Measurements from ENCODE around the gene MMP10.
"Not testable (repeated sequence)": the region's sequence is repeated elsewhere in the genome, so short reads cannot be mapped to it uniquely, and the experiment has no call there.

The MMP10 gene

GRCh38 chr11:102761646-102762238, 18.7 kb downstream of the MMP10 start:
- no peaks in the 10 kb centered on the region for H3K27me3 ChIP-seq (ENCODE audit: control insufficient read depth, insufficient read depth, low read length, poor library complexity, severe bottlenecking)
- H3K36me3 ChIP-seq (ENCODE audit: control insufficient read depth, insufficient read depth, low read length): no peaks in the 10 kb centered on the region
- WGBS, 2 experiments: 87 to 92% methylated on average over 4 of the region's 4 CpGs
- H3K4me1 ChIP-seq (ENCODE audit: control insufficient read depth, insufficient read depth, low read length): peaks cover 8% of the 10 kb centered on the region
- H3K4me3 ChIP-seq (ENCODE audit: insufficient read depth, low read depth, low read length): no peak overlapping the region
- H3K9me3 ChIP-seq (ENCODE audit: control insufficient read depth, low read length): no peaks in the 10 kb centered on the region
- no peak overlapping the region for H3K27ac ChIP-seq (ENCODE audit: insufficient read depth, low read depth, low read length, poor library complexity, severe bottlenecking)

- Histone ChIP-seq H3K4me3 (ENCODE audit: insufficient read depth, low read depth, low read length) (no peak overlapping the region), H3K27ac (ENCODE audit: insufficient read depth, low read depth, low read length, poor library complexity, severe bottlenecking) (no peak overlapping the region), H3K4me1 (ENCODE audit: control insufficient read depth, insufficient read depth, low read length) (peaks cover 8% of the 10 kb centered on the region), H3K9me3 (ENCODE audit: control insufficient read depth, low read length) (no peaks in the 10 kb centered on the region), H3K36me3 (ENCODE audit: control insufficient read depth, insufficient read depth, low read length) (no peaks in the 10 kb centered on the region), H3K27me3 (ENCODE audit: control insufficient read depth, insufficient read depth, low read length, poor library complexity, severe bottlenecking) (no peaks in the 10 kb centered on the region)
- WGBS, 2 experiments: 95% methylated on average over 3 to 4 of the region's 4 CpGs
Measured at GRCh38 chr11:102760344-102761035, 19.9 kb downstream of the MMP10 start.

GRCh38 chr11:102757823-102758549, 22.4 kb downstream of the MMP10 start:
- 95% methylated on average over 2 of the region's 2 CpGs for WGBS, 2 experiments
- H3K9me3 ChIP-seq (ENCODE audit: control insufficient read depth, low read length): no peaks in the 10 kb centered on the region
- H3K27ac ChIP-seq (ENCODE audit: insufficient read depth, low read depth, low read length, poor library complexity, severe bottlenecking): no peak overlapping the region
- H3K27me3 ChIP-seq (ENCODE audit: control insufficient read depth, insufficient read depth, low read length, poor library complexity, severe bottlenecking): no peaks in the 10 kb centered on the region
- H3K4me1 ChIP-seq (ENCODE audit: control insufficient read depth, insufficient read depth, low read length): peaks cover 8% of the 10 kb centered on the region
- H3K36me3 ChIP-seq (ENCODE audit: control insufficient read depth, insufficient read depth, low read length): no peaks in the 10 kb centered on the region
- H3K4me3 ChIP-seq (ENCODE audit: insufficient read depth, low read depth, low read length): no peak overlapping the region

GRCh38 chr11:102753267-102753666, 27.2 kb downstream of the MMP10 start:
- no peak overlapping the region for H3K27ac ChIP-seq (ENCODE audit: insufficient read depth, low read depth, low read length, poor library complexity, severe bottlenecking)

GRCh38 chr11:102751673-102752072, 28.8 kb downstream of the MMP10 start:
- Histone ChIP-seq H3K36me3 (ENCODE audit: control insufficient read depth, insufficient read depth, low read length) (no peaks in the 10 kb centered on the region), H3K27me3 (ENCODE audit: control insufficient read depth, insufficient read depth, low read length, poor library complexity, severe bottlenecking) (no peaks in the 10 kb centered on the region)

More at GRCh38 chr11:102753267-102753666, 27.2 kb downstream of the MMP10 start:
- Histone ChIP-seq H3K4me1 (ENCODE audit: control insufficient read depth, insufficient read depth, low read length) (peaks cover 3% of the 10 kb centered on the region), H3K36me3 (ENCODE audit: control insufficient read depth, insufficient read depth, low read length) (no peaks in the 10 kb centered on the region), H3K9me3 (ENCODE audit: control insufficient read depth, low read length) (no peaks in the 10 kb centered on the region), H3K27me3 (ENCODE audit: control insufficient read depth, insufficient read depth, low read length, poor library complexity, severe bottlenecking) (no peaks in the 10 kb centered on the region), H3K4me3 (ENCODE audit: insufficient read depth, low read depth, low read length) (no peak overlapping the region)
- 100% methylated on average over 1 of the region's 1 CpG for WGBS, 2 experiments

GRCh38 chr11:102749101-102749722, 31.2 kb downstream of the MMP10 start:
- H3K4me1 ChIP-seq (ENCODE audit: control insufficient read depth, insufficient read depth, low read length): peaks cover 3% of the 10 kb centered on the region
- no peaks in the 10 kb centered on the region for H3K27me3 ChIP-seq (ENCODE audit: control insufficient read depth, insufficient read depth, low read length, poor library complexity, severe bottlenecking)
- no peaks in the 10 kb centered on the region for H3K36me3 ChIP-seq (ENCODE audit: control insufficient read depth, insufficient read depth, low read length)
- H3K27ac ChIP-seq (ENCODE audit: insufficient read depth, low read depth, low read length, poor library complexity, severe bottlenecking): no peak overlapping the region
- H3K4me3 ChIP-seq (ENCODE audit: insufficient read depth, low read depth, low read length): no peak overlapping the region
- no peaks in the 10 kb centered on the region for H3K9me3 ChIP-seq (ENCODE audit: control insufficient read depth, low read length)

More at GRCh38 chr11:102751673-102752072, 28.8 kb downstream of the MMP10 start:
- Histone ChIP-seq H3K4me1 (ENCODE audit: control insufficient read depth, insufficient read depth, low read length) (peaks cover 3% of the 10 kb centered on the region), H3K9me3 (ENCODE audit: control insufficient read depth, low read length) (no peaks in the 10 kb centered on the region), H3K4me3 (ENCODE audit: insufficient read depth, low read depth, low read length) (no peak overlapping the region), H3K27ac (ENCODE audit: insufficient read depth, low read depth, low read length, poor library complexity, severe bottlenecking) (no peak overlapping the region)

- not testable (repeated sequence) for H3K4me3 ChIP-seq (ENCODE audit: insufficient read depth, low read depth, low read length); H3K9me3 ChIP-seq (ENCODE audit: control insufficient read depth, low read length); H3K4me1 ChIP-seq (ENCODE audit: control insufficient read depth, insufficient read depth, low read length); H3K27me3 ChIP-seq (ENCODE audit: control insufficient read depth, insufficient read depth, low read length, poor library complexity, severe bottlenecking); H3K36me3 ChIP-seq (ENCODE audit: control insufficient read depth, insufficient read depth, low read length); H3K27ac ChIP-seq (ENCODE audit: insufficient read depth, low read depth, low read length, poor library complexity, severe bottlenecking)
- 67 to 74% methylated on average over 30 to 32 of the region's 32 CpGs for WGBS, 2 experiments
Measured at GRCh38 chr11:102746746-102747578, 33.5 kb downstream of the MMP10 start.

GRCh38 chr11:102734650-102735049, 45.8 kb downstream of the MMP10 start:
- Histone ChIP-seq H3K9me3 (ENCODE audit: control insufficient read depth, low read length) (no peaks in the 10 kb centered on the region), H3K36me3 (ENCODE audit: control insufficient read depth, insufficient read depth, low read length) (no peaks in the 10 kb centered on the region)

GRCh38 chr11:102733232-102733875, 47.1 kb downstream of the MMP10 start:
- 48 to 51% methylated on average over 6 to 8 of the region's 8 CpGs for WGBS, 2 experiments
- Histone ChIP-seq H3K4me3 (ENCODE audit: insufficient read depth, low read depth, low read length) (no peak overlapping the region), H3K27me3 (ENCODE audit: control insufficient read depth, insufficient read depth, low read length, poor library complexity, severe bottlenecking) (no peaks in the 10 kb centered on the region), H3K27ac (ENCODE audit: insufficient read depth, low read depth, low read length, poor library complexity, severe bottlenecking) (no peak overlapping the region), H3K9me3 (ENCODE audit: control insufficient read depth, low read length) (no peaks in the 10 kb centered on the region), H3K4me1 (ENCODE audit: control insufficient read depth, insufficient read depth, low read length) (no peaks in the 10 kb centered on the region), H3K36me3 (ENCODE audit: control insufficient read depth, insufficient read depth, low read length) (no peaks in the 10 kb centered on the region)

More at GRCh38 chr11:102734650-102735049, 45.8 kb downstream of the MMP10 start:
- H3K4me1 ChIP-seq (ENCODE audit: control insufficient read depth, insufficient read depth, low read length): no peaks in the 10 kb centered on the region
- H3K4me3 ChIP-seq (ENCODE audit: insufficient read depth, low read depth, low read length): no peak overlapping the region
- no peak overlapping the region for H3K27ac ChIP-seq (ENCODE audit: insufficient read depth, low read depth, low read length, poor library complexity, severe bottlenecking)
- no peaks in the 10 kb centered on the region for H3K27me3 ChIP-seq (ENCODE audit: control insufficient read depth, insufficient read depth, low read length, poor library complexity, severe bottlenecking)

Measured in ectodermal cell (in vitro differentiated cells).